Measurements from ENCODE around the gene KMT5C. TPM values are rescaled to one million over a fixed set of nuclear protein-coding genes. Genes with fewer than 3 reads are reported as not detected.
A peak's percentile ranks its signal among the peaks of the same experiment; 100 is the strongest.

Gene KMT5C
- total and polyA plus RNA-seq, 2 experiments from 2014 or later = 14.2 to 34.3 TPM

GRCh38 chr19:55304279-55304978 is 35.2 kb upstream of the KMT5C start:
- Histone ChIP-seq H3K4me2 (0 out of 2 replicates have a peak overlapping the region, but pooled peaks have one; percentile 26), H3K27ac (ENCODE audit: low read depth) (0 out of 2 replicates have a peak overlapping the region, but pooled peaks have one; percentile 39), H2AFZ (no peak overlapping the region), H3K4me3 (no peak overlapping the region), H3K4me1 (ENCODE audit: insufficient read depth) (peaks cover 10% of the 10 kb centered on the region), H4K20me1 (replicated peaks; ENCODE audit: insufficient read depth) (no peaks in the 10 kb centered on the region; the same call in 1 of the 2 replicates), H3K36me3 (ENCODE audit: insufficient read depth) (peaks cover 11% of the 10 kb centered on the region), H3F3A (replicated peaks; ENCODE audit: low read depth) (peaks cover 20% of the 10 kb centered on the region), H3K9me2 (ENCODE audit: insufficient read depth) (no peaks in the 10 kb centered on the region), H3K79me2 (replicated peaks; ENCODE audit: insufficient read depth) (no peaks in the 10 kb centered on the region), H3K27me3 (ENCODE audit: insufficient read depth) (no peaks in the 10 kb centered on the region)
- Mint-ChIP-seq H3K4me3 (no peak overlapping the region), H3K9me3 (no peaks in the 10 kb centered on the region; the same call in 2 of the 3 replicates), H3K36me3 (ENCODE audit: low read depth) (peaks cover 63% of the 10 kb centered on the region), H3K4me1 (peaks cover 20% of the 10 kb centered on the region), H3K27ac (peak overlapping the region; percentile 42; the same call in 1 of the 2 replicates), H3K27me3 (ENCODE audit: insufficient read depth, low read depth, poor library complexity) (peaks cover 18% of the 10 kb centered on the region)
- TF ChIP-seq CTCF (conservative IDR thresholded peaks at IDR 0.05; ENCODE audit: low read depth in 2 of 2) = no peak
- TF ChIP-seq ZNF462 (CRISPR knock-in tag; IDR thresholded peaks at IDR 0.05) = no peak
- no peak for TF ChIP-seq NANOG (IDR thresholded peaks at IDR 0.05; ENCODE audit: borderline replicate concordance)
- TF ChIP-seq JUNB (IDR thresholded peaks at IDR 0.05; ENCODE audit: unreplicated experiment) = no peak
- no peak for TF ChIP-seq STAT1 (IDR thresholded peaks at IDR 0.05; ENCODE audit: unreplicated experiment)
- no peak for TF ChIP-seq ZNF331 (CRISPR knock-in tag; IDR thresholded peaks at IDR 0.05; ENCODE audit: low read depth)
- TF ChIP-seq ZNF114 (CRISPR knock-in tag; IDR thresholded peaks at IDR 0.05) = no peak
- peak; percentile 58; the same call in 1 of the 2 replicates for TF ChIP-seq CREB1 (CRISPR knock-in tag; IDR thresholded peaks at IDR 0.05; ENCODE audit: low read depth)
- no peak for TF ChIP-seq REST (IDR thresholded peaks at IDR 0.05; ENCODE audit: unreplicated experiment)
- no peak for TF ChIP-seq EZH2phosphoT487 (IDR thresholded peaks at IDR 0.05; ENCODE audit: unreplicated experiment)
- no peak for TF ChIP-seq EZH2 (IDR thresholded peaks at IDR 0.05; ENCODE audit: low read depth, unreplicated experiment)
- TF ChIP-seq POLR2AphosphoS5 (IDR thresholded peaks at IDR 0.05; ENCODE audit: low read depth) = no peak
- peak; percentile 94 for TF ChIP-seq ETS1 (IDR thresholded peaks at IDR 0.05)
- peak; percentile 92 for DNase-seq (ENCODE audit: low spot score)
- peak; percentile 69 for ATAC-seq

Data from GM23338 (cell line).